ENCODE data around the gene LHX2.

Gene LHX2

GRCh38 chr9:124060844-124061605, 49.5 kb downstream of the LHX2 start:
- DNase-seq (ENCODE audit: low spot score) = no peak

DNA sequence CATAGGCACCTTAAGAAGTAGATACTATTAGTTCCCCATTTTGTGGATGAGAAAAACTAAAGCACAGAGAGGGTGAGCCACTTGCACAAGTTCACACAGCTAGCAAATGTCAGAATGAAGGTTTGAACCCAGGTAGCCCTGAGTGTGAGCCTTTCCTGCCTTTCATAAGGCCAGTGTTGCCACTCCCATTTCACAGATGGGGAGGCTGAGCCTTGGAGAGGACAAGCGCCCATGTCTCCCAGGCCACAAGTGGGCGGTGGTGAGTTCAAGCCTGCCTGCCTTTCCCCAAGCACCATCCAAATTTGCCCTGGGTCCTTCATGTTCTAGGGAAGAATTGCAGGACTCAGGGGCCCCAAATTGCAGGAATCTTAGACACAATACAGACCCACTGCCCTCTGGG, 50.6 kb downstream of the LHX2 start:
- DNase-seq (ENCODE audit: low spot score) = no peak

GRCh38 chr9:124066783-124067577, 55.4 kb downstream of the LHX2 start:
- DNase-seq (ENCODE audit: low spot score) = no peak

- no peak for DNase-seq (ENCODE audit: low spot score)
Measured at GRCh38 chr9:124068251-124068650, 56.7 kb downstream of the LHX2 start.

GRCh38 chr9:124074746-124075145, 63.2 kb downstream of the LHX2 start:
- no peak for DNase-seq (ENCODE audit: low spot score)

- no peak for DNase-seq (ENCODE audit: low spot score)
Measured at GRCh38 chr9:124075761-124076160, 64.2 kb downstream of the LHX2 start.

DNA sequence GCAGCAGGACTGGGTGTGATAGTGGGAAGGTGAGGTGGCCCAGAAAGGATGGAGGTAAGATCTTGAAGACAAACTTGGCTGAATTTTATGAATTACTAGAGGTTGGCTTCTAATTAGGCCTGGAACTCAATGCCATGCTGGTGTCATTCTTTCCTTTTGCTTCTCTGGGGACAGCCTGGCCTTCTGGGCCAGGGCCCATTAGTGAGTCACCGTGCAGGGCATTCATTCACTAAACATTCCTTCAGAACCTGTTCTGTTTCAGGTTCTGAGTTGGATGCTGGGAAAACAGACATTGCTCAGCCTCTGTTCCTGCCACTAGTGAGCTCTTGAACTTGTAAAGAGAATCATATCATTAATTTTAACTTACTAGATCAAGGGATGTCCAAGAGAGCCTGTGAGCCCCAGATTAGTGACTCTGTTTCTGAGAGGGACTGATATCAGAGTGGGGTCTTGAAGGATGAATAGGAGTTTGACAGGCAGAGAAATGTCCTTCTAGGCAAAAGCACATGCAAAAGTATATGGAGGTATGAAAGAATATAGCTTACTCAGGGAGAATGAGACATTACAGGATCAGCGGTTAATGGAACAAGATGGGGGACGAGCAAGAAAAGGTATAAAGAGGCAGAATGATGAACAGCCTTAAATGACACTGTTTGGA, 66.5 kb downstream of the LHX2 start:
- no peak for DNase-seq (ENCODE audit: low spot score)

- no peak for DNase-seq (ENCODE audit: low spot score)
Measured at GRCh38 chr9:124078641-124079040, 67.1 kb downstream of the LHX2 start.

DNA sequence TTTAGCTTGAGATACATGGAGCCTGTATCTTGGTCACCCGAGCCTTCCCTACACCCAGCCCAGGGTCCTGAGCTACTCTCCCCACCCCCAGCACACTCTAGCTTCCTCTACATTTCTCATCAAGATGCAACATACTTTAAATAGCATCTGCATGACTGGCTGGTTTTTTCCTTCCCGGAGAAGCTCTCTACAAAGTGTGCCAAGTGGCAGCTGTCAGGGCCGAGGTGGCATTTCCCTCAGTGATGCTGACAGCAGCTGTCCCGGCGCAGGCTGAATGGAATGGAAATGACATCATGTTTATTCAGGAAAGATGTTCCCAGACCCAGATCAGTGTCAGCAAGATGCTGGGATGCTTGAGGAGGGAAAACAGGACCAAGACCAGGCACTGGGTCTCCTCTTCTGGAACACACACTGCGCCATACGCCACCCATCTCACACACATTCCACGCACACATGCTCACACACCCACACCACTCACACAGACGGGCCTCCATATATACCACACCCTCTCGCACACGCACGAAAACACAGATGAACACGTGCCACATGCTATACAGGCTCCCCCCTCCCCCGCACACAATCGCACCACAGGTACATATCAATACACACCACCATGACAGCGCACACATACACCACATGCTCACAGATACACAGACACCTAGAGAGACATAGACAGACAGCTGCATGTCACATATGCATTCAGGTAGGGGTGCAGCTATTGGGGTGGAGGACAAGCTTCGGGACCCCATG, 67.8 kb downstream of the LHX2 start:
- DNase-seq (ENCODE audit: low spot score) = peak; percentile 5

DNA sequence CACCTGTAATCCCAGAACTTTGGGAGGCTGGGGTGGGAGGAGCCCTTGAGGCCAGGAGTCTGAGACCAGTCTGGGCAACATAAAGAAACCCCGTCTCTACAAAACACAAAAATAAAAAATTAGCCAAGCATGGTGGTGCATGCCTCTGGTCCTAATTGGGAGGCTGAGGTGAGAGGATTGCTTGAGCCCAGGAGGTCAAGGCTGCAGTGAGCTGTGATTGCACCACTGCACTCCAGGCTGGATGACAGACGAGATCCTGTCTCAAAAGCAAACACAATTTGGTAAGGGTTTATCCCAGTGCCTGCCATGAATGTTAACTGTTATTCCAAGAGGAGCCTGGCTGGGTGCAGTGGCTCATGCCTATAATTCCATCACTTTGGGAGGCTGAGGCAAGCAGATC, 71.1 kb downstream of the LHX2 start:
- no peak for DNase-seq (ENCODE audit: low spot score)
